DMS79 treated with DMSO at 0.1 percent for 48 hours (cell line): ENCODE measurements around the gene TRPC4AP.

ENCODE experiments used
- DNase-seq: peaks from one replicate; lab custom pipeline; 2025; lab: John Stamatoyannopoulos, UW

The TRPC4AP gene

DNA sequence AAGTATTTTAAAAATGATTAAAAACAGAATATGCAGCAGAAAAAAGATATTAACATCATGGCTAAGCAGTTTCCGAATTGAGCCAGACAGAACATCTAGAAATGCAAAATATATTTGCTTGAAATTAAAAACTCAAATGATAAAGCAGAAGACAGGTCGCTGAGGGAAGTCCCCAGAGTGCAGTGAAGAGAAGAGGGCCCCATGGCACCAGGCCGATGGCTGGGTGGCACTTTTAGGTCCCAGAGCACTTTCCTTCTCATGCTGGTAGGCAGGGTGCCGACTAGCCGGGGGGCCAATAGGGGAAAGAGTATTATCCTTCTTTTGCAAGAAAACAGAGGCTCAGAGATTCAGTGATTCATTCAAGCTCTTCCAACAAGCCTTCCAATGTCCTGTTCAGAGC is 78.1 kb downstream of the TRPC4AP start:
- DNase-seq: no peak

DNA sequence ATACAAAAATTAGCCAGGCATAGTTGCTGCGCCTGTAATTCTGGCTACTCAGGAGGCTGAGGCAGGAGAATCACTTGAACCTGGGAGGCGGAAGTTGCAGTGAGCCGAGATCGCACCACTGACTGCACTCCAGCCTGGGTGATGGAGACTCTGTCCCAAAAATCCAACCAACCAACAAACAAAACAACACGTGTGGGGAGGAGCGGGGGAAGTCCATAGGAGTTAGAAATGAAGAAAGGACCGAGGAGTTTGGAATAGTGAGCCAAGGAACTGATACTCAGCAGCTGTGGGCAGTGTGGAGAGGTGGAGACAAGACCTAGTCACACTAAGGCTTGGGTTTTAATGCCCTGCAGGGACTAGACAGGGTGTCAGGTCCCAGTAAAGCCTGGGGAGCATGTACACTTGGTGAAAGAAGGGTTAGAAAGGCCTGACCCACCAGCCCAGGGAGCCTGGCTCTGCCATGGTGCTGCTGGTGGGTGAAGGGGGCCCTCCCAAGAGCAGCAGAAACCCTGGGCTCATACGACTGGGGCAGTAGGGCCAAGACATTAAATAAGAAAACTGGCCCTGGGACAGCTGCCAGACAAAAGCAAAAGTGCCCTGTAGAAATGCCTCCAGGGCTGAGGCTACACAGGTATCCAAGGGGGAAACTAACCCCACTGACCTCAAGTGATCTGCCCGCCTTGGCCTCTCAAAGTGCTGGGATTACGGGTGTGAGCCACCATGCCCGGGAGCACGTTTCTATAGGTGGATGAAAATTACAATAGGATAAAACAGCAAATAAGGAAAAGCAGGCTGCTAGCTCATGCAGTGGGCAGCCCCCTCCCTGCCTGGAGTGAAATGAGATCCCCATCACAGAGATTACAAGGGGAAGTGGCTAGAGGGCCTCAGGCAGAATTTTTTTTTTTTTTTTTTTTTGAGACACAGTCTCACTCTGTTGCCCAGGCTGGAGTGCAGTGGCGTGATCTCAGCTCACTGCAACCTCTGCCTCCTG is 78.9 kb downstream of the TRPC4AP start:
- DNase-seq: no peak

DNA sequence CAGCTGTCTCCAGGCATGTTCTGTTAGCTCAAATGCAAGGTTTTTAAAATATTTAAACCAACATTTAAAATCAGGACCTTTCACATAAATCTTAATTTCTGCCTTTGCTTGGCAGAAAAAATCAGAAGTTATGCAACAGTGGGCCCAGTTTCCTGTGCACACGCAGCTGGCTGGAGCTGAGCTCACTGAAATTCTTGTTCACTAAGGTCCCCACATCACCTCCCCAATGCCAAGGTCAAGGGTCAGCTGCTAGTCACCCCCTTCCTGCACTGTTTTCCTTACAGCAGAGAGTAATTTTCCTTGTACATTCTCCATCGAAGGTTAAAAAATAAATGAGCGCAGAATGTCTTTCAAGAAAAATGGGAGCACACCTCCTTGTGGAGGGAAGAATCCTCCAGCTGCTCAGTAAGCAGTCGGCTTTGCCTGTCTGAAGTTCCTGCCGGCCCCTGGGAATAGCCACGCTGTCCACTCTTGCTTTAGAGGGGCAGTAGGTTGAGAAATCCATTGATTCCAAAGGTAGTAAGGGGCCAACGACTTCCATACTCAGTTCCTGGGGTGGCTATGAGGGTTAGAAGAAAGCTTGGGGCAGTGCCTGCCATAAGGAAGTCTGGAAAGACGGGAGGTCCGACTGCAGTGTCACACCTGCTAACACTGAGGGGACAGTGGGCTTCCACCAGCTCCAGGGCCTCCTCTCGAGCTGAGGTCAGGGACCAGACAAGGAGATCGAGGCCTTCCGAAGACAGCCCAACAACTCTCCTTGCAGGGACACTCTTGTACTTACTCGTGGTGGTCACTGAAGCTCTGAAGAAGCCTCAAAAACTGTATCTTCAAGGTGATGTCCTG is 80.2 kb downstream of the TRPC4AP start:
- no peak for DNase-seq

DNA sequence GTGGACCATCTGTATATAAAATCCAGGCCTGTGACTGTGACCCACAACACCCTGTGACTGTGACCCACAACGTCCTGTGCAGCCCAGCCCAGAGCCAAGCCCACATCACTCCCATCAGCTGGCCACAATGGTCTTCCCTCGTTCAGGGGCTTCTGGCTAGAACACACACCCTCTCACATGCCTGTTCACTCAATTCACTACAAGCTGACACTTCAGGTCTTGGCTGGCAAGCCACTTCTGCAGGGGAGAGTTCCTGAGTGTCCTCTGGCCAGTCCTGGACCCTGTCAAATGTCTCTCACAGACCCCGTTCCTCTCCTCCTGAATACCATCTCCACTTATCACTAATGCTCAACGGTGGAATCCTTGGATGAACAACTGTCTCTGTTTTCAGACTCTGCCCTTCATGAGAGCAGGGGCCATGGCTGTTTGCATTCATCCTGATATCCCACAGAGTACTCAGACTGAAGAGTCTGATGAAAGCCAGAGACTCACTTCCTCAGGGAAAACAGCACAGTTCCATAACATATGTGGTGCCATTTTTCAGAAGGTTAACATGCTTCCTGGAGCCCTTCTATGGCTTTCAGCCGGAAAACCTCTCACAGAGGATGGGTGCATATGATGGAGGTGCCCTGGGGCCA is 80.9 kb downstream of the TRPC4AP start:
- DNase-seq: no peak

DNA sequence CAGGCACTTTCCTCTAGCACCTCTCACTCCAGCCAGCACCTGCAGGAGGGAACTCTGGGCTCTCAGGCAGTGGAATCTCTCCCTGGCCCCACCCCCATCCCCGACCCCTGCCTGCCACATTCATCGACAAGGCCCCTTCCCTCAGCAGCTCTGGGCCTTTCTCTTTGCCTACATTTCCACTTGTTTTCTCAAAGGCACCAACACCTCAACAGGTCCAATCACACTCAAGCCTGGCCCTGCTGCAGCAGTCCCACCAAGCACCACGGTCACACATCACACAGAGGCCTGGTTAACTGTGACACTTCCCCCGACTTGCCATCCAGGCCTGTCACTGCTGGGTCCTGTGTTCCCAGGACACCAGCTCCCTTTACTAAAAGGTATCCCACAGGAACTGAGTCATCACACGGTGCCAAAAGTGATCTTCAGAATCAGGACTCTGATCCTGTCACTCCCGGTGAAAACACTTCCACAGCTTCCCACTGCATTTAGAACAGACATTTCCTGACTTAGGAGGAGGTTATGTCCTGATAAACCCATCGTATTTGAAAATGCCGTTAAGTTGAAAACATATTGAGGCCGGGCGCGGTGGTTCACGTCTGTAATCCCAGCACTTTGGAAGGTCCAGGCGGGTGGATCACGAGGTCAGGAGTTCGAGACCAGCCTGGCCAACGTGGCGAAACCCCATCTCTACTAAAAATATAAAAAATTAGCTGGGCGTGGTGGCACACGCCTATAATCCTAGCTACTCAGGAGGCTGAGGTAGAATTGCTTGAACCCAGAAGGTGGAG is 82.0 kb downstream of the TRPC4AP start:
- no peak for DNase-seq

DNA sequence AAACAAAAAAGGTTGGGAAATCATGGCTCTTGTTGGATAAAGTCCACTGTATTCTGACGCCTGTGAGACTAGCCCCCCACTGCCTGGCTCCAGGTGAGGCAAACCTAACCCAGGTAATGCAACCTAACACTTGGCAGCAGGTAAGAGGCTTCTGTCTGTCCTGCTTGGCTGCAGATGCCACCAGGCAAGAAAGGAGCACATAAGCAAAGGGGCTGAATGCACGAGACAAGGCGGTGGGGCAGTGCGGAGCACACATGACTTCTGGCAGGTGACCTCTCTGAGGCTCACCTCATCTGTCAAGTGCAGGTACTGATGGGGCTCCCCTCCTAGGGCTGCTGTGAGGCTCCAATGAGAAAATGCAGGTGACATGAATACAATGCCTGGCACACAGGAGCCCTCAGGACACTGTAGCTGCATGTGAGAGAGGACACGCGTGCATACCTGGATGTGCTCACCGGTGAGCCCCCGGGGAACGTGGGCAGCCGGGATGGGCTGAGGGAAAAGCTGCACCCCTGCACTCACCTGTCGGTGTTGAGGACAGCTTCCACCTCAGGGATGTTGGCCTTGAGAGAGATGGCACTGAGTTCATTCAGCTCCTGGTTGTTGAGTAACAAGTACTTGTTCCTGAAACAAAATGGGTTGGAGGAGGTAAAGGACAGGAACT is 82.8 kb downstream of the TRPC4AP start:
- DNase-seq: no peak

DNA sequence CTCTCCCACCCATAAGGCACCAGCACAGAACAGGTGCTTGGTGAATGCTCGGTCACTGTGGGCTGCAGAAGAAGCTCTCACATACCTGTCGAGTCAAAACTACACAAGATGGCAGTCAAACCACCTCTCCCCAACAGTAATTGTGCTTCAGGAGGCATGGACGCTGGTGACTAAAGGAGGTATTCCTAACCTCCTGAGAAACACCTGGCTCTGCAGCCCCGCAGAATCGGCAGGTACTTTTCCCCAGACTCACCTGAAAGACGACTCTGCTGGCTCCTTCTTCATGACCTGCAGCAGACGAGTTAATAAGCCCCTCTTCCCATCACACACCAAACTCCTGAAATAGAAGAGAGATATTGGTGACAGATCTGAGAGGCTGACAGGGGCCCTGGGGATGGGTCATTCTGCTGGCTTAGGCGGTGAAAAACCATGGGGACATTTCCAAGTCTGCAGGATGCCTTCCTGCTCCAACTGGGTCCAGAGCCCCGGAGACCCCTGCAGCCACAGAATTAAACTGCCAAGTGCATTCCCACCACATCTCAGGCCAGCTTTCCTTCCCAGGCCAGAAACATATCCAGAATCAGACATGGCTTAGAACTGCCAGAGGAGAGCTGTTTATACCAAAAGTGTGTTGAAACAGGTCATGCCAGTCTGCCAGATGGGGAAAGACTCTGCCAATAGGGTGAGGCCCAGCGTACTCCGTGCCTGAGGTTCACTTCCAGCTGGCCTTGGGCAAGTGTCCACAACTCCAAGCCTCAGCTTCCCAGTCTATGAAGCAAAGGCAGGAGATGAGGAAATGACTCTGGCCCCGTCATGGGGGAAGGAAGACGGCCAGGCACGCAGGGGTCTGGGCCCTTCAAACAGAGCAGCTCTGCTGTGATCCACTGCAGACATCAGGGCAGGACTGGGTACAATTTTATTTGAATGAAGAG is 83.9 kb downstream of the TRPC4AP start:
- DNase-seq: no peak

DNA sequence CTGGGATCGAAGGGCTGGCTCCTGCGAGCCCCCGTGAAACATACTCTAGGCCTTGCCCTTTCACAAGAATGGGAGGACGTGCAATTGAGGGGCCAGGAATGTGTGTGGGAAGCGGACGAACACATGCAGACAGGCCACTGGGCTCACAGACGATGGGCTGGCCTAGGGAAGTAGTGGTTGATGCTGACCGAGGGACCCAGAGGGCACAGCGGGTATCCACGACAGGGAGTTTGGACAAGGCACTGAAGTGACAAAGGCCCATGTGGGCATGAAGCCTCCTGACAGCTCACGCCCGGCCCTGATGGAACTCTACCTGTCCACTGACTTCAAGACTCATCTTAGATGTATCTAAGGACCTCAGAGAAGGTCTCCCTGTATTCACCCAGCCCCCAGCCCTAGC is 84.7 kb downstream of the TRPC4AP start:
- no peak for DNase-seq

DNA sequence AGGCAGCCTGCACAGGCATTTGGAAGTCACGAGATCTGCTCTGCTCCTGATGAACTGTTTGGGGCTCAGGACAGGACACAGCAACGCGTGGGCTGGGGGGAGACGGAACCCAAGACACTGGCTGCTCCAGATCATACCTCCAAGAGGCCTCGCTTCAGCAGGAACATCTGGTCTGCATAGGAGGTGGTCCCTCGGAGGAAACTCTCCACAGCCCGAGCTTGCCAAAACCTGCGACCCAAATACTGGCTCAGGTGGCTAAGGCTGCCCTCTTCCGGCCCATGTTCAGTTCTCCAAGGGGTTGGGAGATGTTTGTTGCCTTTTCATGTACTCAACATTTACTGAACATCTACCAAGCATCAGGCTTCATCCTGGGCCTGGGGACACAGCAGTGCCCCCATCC is 85.2 kb downstream of the TRPC4AP start:
- DNase-seq: no peak

DNA sequence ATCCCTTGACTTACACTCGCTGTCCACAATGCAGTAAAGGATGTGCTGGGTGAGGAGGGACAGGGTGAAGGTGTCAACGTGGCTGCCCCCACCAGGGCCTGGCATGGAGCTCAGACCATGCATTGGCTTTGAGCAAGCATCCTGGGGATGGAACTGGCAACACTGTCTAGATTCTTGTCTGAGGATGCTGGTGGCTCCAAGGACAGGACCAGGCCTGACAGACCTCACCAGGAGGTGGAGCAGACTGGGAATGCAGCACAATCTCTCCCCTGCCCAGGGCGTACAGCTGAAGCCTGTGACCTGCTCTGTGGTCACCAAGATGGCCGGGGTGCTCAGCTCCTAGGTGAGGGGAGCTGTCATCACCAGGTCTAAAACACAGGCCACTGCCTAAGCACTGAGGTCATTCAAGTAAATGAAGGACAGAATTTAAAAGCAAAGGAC is 86.1 kb downstream of the TRPC4AP start:
- DNase-seq: no peak

DNA sequence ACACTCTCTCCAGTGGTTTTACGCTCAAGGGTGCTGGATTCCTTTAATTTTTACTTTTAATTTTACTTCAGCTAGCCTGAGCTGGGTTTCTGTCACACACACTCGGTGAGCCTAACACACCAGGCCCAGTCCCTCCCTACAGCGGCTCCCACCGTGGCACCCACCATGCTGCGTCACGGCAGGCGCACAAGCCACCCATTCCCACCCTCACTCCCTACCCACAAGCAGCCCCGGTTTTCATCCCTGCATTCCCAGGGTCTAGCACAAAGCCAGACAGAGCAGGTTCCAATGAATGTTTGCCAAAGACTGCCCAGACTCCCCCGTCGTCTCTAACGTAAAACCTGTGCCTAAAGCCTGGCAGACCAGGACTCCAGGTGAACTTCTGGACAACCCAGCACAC is 86.6 kb downstream of the TRPC4AP start:
- no peak for DNase-seq

DNA sequence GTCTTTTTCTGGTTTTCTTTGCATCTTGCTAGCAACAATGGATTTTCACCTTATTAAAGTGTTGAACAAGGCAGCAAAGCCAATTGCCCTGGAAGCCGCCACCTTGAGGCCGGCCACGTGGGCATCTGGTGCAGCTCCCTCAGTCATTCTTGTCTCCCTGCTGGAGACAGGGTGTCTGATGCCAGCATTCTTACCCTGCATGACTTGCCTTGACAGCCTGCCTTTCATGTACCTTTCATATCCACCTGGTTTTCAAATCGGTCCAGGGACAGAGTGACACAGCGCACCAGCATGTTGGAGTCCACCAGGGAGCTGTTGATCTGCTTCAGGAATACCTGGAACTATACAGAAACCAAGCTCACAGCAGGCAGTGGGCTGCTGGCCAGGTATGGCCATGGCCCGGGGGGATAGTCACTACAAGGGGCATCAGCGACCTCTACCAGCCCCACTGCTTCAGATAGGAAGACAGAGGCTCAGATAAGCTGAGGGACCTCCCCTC is 87.1 kb downstream of the TRPC4AP start:
- DNase-seq: no peak

DNA sequence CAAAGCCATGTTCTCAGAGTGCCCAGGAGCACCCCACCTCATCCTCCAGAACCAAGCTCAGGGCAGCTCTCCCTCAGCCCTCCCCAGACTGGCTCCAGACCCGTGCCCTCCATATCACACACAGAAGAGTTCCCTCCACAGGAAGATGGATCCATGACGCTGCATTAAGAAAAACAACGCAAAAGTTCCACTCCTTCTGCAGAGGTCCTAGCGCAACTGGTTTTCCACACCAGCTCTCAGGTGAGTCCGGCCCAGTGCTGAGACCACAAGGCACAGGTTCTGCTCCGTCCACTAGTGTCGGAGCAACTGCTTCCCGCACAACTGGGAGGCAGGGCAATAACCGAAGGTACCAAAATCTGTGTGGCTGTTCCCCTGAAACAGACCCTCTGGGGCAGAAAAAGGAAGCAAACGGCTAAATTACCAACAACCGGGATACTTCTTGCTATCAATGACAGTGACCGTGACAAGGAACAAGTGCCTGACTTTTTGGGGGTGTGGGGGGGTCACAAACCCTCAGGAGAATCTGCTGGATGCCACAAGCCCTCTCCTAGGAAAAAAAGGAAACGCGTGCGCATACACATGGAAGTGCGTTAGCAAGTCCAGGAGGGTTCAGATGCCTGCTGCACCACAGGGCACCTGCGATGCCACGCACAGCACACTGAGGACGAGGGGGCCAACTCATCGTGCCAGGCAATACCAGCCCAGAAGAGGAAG is 87.7 kb downstream of the TRPC4AP start:
- no peak for DNase-seq

DNA sequence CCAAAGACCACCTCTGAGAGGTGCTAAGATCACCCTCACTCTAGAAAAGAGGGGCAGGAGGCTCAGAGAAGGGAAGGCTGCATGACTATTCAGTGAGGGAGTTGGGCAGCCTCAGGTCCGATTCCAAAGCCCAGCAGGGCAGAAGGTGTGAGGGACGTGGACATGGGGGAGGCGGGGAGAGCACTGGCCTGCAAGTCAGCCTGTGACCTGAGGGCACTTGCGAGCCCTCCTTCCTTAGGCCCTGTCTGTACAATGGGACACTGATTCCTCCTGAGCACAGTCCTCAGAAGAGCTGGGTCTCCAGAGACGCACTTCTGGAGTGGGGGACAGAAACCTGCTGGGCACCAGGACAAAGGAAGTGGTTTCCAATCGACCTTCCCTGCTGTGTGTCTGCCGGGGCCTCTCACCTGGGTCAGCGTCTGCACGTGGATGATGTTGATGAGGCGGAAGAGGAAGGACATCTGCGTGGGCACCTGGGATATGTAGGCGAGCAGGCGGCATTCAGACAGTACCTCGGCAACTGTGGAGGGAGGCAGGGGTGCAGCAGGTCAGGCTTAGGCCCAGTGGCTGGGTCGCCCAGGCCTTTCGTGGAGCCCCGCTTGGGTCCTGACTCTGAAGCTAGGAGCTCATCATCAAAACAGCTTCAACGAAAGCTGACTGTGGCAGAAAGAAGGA is 88.4 kb downstream of the TRPC4AP start:
- no peak for DNase-seq

DNA sequence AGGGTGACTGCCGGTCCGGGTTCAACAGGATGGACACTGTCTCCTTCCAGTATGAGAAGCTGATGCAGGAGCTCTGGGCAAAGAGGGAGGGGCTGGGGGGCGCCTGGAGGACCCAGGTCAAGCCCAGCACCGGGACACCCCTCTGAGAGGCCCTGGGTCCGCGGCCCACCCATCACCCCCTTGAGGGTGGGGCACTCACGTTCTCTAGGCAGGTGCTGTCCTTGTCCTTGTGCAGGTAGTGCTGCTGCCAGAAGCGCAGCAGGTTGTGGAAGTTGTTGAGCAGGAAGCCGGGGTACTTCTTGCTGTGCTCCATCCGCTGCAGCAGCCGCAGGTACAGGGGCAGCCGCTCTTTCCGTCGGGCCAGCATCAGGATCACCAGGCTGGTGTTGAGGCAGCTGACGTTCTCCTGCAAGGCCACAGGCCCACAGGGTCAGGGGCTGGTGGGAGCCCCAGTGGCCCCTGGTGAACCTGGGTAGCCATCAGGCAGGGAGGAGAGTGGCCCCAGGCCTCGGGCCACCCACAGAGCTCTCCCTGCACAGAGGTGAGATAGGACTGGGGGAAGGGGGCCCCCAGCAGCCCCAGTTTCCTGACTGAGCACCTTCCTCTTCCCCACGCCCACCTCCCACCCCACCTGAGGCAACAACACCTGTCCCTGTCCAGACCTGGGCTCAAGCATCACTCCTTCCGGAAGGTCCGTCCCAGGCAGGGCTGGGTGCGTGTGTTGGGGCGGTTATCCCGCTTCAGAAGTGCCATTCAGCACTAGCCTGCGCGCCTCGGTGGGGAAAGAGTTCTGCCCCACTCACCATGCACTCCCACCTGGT is 89.2 kb downstream of the TRPC4AP start:
- DNase-seq: no peak

DNA sequence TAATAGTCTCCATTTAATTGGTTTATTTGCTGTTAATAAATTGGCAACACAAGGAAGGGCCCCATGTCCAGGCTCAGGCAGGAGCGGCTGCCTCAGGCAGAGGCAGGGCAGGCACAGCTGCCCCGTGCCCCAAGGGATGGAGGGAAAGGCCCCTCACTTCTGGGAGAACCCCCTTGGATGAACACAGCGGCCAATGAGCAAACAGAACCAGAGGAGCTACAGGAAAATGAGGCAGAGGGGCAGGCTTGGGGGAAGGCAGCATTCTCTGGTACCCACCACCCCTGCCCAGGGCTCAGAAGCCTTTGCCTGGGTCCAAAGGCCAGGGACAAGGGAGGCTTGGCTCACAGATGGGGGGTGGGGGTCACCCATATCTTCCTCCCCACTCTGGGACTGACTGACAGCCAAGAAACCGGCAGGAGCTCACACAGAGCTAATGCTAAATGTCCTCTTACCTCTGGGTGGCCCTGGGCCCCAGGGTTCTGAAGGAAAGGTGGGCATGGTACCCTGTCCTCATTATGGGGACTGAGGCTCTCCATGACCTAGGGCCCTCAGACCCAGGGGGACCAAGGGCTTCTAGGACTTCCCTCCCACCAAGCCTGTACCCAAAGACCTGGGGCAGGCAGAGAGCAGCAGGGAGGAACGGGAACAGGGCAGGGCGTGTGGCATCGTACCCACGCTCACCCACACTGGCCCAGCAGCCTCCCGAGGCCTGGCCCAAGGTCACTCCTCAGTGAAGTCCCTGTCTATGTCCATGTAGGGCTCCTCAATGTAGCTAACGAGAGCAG is 90.0 kb downstream of the TRPC4AP start:
- DNase-seq: no peak
